ENCODE data around the gene NANP. TPM values are rescaled to one million over a fixed set of nuclear protein-coding genes. Genes with fewer than 3 reads are reported as not detected.

NANP gene
- total RNA-seq, 1 donor from 2014 or later: 7.6 TPM

GRCh38 chr20:25629816-25630499 is 6.1 kb upstream of the NANP start:
- no peak for TF ChIP-seq CTCF (IDR thresholded peaks at IDR 0.05)
- Mint-ChIP-seq H3K9me3 (ENCODE audit: low read depth) (no peaks in the 10 kb centered on the region), H3K27ac (ENCODE audit: unreplicated experiment) (no peak overlapping the region), H3K27me3 (ENCODE audit: low read depth) (no peaks in the 10 kb centered on the region), H3K4me3 (ENCODE audit: unreplicated experiment) (no peak overlapping the region), H3K36me3 (ENCODE audit: low read depth) (peaks cover 3% of the 10 kb centered on the region), H3K4me1 (ENCODE audit: low read depth) (no peaks in the 10 kb centered on the region)
- DNase-seq (ENCODE audit: low spot score): no peak

GRCh38 chr20:25626779-25627178 is 3.0 kb upstream of the NANP start:
- Mint-ChIP-seq H3K9me3 (ENCODE audit: low read depth) (no peaks in the 10 kb centered on the region), H3K36me3 (ENCODE audit: low read depth) (peaks cover 1% of the 10 kb centered on the region), H3K27ac (ENCODE audit: unreplicated experiment) (no peak overlapping the region), H3K4me1 (ENCODE audit: low read depth) (peaks cover 19% of the 10 kb centered on the region), H3K27me3 (ENCODE audit: low read depth) (no peaks in the 10 kb centered on the region), H3K4me3 (ENCODE audit: unreplicated experiment) (no peak overlapping the region)
- no peak for TF ChIP-seq CTCF (IDR thresholded peaks at IDR 0.05)
- DNase-seq (ENCODE audit: low spot score): no peak

GRCh38 chr20:25624500-25624939 is 706 bp upstream of the NANP start:
- Mint-ChIP-seq H3K27me3 (ENCODE audit: low read depth) (no peaks in the 10 kb centered on the region), H3K4me3 (ENCODE audit: unreplicated experiment) (peak overlapping the region; percentile 84), H3K9me3 (ENCODE audit: low read depth) (no peaks in the 10 kb centered on the region), H3K36me3 (ENCODE audit: low read depth) (peaks cover 1% of the 10 kb centered on the region), H3K27ac (ENCODE audit: unreplicated experiment) (peak overlapping the region; percentile 98), H3K4me1 (ENCODE audit: low read depth) (peaks cover 19% of the 10 kb centered on the region)
- TF ChIP-seq CTCF (IDR thresholded peaks at IDR 0.05): no peak
- DNase-seq (ENCODE audit: low spot score): no peak

- peaks cover 19% of the 10 kb centered on the region for H3K4me1 Mint-ChIP-seq (ENCODE audit: low read depth)
- peak overlapping the region; percentile 84 for H3K4me3 Mint-ChIP-seq (ENCODE audit: unreplicated experiment)
- no peaks in the 10 kb centered on the region for H3K9me3 Mint-ChIP-seq (ENCODE audit: low read depth)
- H3K27me3 Mint-ChIP-seq (ENCODE audit: low read depth): no peaks in the 10 kb centered on the region
- peaks cover under 1% of the 10 kb centered on the region for H3K36me3 Mint-ChIP-seq (ENCODE audit: low read depth)
- H3K27ac Mint-ChIP-seq (ENCODE audit: unreplicated experiment): peak overlapping the region; percentile 98
- no peak for TF ChIP-seq CTCF (IDR thresholded peaks at IDR 0.05)
- DNase-seq (ENCODE audit: low spot score): no peak
These were observed 534 bp downstream of the NANP start for GRCh38 chr20:25623225-25623735.

GRCh38 chr20:25622450-25623224 is 1.2 kb downstream of the NANP start:
- Mint-ChIP-seq H3K27ac (ENCODE audit: unreplicated experiment) (peak overlapping the region; percentile 98), H3K36me3 (ENCODE audit: low read depth) (no peaks in the 10 kb centered on the region), H3K4me3 (ENCODE audit: unreplicated experiment) (peak overlapping the region; percentile 84), H3K27me3 (ENCODE audit: low read depth) (no peaks in the 10 kb centered on the region), H3K4me1 (ENCODE audit: low read depth) (peaks cover 19% of the 10 kb centered on the region), H3K9me3 (ENCODE audit: low read depth) (no peaks in the 10 kb centered on the region)
- TF ChIP-seq CTCF (IDR thresholded peaks at IDR 0.05): no peak
- no peak for DNase-seq (ENCODE audit: low spot score)
